ENCODE measurements around the gene NTN1.

GRCh38 chr17:9020096-9020823 is 1.1 kb upstream of the NTN1 start:
- TF ChIP-seq, protein P1, sequence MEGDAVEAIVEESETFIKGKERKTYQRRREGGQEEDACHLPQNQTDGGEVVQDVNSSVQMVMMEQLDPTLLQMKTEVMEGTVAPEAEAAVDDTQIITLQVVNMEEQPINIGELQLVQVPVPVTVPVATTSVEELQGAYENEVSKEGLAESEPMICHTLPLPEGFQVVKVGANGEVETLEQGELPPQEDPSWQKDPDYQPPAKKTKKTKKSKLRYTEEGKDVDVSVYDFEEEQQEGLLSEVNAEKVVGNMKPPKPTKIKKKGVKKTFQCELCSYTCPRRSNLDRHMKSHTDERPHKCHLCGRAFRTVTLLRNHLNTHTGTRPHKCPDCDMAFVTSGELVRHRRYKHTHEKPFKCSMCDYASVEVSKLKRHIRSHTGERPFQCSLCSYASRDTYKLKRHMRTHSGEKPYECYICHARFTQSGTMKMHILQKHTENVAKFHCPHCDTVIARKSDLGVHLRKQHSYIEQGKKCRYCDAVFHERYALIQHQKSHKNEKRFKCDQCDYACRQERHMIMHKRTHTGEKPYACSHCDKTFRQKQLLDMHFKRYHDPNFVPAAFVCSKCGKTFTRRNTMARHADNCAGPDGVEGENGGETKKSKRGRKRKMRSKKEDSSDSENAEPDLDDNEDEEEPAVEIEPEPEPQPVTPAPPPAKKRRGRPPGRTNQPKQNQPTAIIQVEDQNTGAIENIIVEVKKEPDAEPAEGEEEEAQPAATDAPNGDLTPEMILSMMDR (conservative IDR thresholded peaks at IDR 0.05): no peak
- TF ChIP-seq EZH2 (IDR thresholded peaks at IDR 0.05; ENCODE audit: low read depth): no peak

Data from PC-9 (cell line).